Left ventricle myocardium inferior (tissue), 1 donor: Measurements from ENCODE around the gene DCANP1. TPM values are rescaled to one million over a fixed set of nuclear protein-coding genes. Genes with fewer than 3 reads are reported as not detected.

Experiments
- DNase-seq: peaks from one replicate; pipeline ENCODE4 v3.0.0-alpha.2; 2020
- H3K27ac ChIP-seq: fragments of 200-600 bp; replicated peaks from 2 replicates; pipeline ENCODE4 v1.8.0; 2021
- H3K27me3 ChIP-seq: fragments of 200-600 bp; 2 replicates; pipeline ENCODE4 v1.8.0; 2021; ENCODE audit warnings: low read depth
- H3K36me3 ChIP-seq: fragments of 200-600 bp; 2 replicates; pipeline ENCODE4 v1.8.0; 2021
- H3K4me1 ChIP-seq: fragments of 200-600 bp; 2 replicates; pipeline ENCODE4 v1.8.0; 2021
- H3K4me3 ChIP-seq: fragments of 200-600 bp; 2 replicates; pipeline ENCODE4 v1.8.0; 2021; ENCODE audit warnings: mild to moderate bottlenecking, moderate library complexity
- H3K9me3 ChIP-seq: fragments of 200-600 bp; replicated peaks from 2 replicates; pipeline ENCODE4 v1.8.0; 2021
- intact Hi-C: fragments of 100-400 bp; cut with micrococcal nuclease; formaldehyde crosslinking; loops from one replicate; pipeline ENCODE4 v1.11.0; 2022
- total RNA-seq: library from RNA; stranded (reverse); fragmentation: NEBNext Ultra II Directional; extraction: Animal tissue kit (Norgen Biotek cat#: 25700); gene quantifications from one replicate; pipeline ENCODE4 v1.2.1, GENCODE V29; 2021
- TF ChIP-seq, protein P1 (sequence below): fragments of 200-600 bp; IDR thresholded peaks from 2 replicates; pipeline ENCODE4 v1.8.0; 2021; ENCODE audit warnings: antibody characterized with exemption, mild to moderate bottlenecking, borderline replicate concordance
- donor health status: DM: no; HTN: yes; CAD: no; lungs with severe emphysema.

The DCANP1 gene
- total RNA-seq, 1 donor from 2014 or later, result not detected

DNA sequence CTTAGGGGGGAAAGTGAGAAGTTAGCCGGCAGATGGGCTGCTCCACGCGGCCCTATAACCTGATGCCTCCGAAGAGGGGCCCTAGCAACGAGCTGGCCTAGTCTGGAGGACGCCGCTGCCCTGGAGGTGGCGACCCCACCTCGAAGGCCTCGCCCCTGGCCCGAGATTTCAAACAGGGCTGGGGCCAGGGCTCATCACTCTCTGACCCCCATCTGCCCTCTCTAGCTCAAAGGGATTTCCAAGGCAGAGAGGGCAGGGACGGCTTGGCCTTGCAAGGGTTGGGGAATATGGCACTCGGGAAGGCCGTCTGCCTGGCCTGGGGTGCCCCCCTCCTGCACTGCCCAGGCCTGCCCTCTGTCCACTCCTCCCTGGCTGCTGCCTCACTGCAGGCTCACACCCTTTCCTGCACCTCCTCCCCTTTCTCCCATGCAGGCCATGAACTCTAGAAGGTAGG is 30.5 kb upstream of the DCANP1 start:
- Histone ChIP-seq H3K27ac (no peak overlapping the region), H3K4me1 (no peaks in the 10 kb centered on the region), H3K4me3 (no peak overlapping the region), H3K27me3 (peaks cover 97% of the 10 kb centered on the region), H3K36me3 (no peaks in the 10 kb centered on the region), H3K9me3 (no peaks in the 10 kb centered on the region)
- intact Hi-C loops, result no loop called here
- no peak for DNase-seq
- TF ChIP-seq, protein P1, sequence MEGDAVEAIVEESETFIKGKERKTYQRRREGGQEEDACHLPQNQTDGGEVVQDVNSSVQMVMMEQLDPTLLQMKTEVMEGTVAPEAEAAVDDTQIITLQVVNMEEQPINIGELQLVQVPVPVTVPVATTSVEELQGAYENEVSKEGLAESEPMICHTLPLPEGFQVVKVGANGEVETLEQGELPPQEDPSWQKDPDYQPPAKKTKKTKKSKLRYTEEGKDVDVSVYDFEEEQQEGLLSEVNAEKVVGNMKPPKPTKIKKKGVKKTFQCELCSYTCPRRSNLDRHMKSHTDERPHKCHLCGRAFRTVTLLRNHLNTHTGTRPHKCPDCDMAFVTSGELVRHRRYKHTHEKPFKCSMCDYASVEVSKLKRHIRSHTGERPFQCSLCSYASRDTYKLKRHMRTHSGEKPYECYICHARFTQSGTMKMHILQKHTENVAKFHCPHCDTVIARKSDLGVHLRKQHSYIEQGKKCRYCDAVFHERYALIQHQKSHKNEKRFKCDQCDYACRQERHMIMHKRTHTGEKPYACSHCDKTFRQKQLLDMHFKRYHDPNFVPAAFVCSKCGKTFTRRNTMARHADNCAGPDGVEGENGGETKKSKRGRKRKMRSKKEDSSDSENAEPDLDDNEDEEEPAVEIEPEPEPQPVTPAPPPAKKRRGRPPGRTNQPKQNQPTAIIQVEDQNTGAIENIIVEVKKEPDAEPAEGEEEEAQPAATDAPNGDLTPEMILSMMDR, result no peak

DNA sequence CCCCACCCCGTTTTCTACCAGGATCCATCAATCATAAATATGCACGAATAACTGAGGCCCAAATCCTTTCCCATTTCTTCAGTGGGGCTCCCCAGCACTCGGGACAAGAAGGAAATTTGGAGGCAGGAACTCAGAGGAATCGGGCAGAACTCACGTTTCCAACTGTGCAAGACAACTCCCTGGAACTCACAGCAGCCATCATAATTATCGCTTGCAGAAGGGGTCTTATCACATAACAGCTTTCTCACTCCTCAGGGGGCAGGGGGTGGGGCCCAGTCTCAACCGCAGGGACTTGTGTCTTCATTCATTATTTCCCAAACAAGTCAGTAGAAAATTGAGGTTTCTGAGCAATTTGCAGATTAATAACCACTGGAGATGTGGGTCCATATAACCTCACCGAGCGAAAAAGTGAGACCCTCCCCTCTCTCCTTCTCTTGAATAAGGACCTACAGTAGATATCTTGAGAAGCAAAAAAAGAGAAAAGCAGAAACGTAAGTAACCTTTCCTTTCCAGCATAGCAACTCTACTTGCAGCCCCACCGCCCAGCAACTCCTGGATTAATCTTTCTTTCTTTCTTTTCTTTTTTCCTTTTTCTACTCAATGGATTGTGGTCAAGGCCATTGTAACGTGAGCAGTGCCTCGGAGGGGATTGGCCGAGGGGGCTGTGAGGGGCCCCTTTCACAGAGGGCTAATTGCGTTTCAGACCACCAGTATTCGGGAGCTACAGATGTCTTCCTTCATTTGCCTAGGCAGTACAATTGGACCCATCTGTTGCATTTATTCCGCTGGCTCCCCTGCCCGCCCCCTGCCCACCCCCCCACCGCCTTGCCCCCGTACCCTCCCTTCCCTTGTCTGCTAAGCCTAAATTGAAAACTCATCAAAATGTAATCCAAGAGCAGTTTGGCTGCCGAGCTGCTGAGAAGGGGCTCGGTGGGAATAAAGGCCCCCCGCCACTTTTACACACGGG is 29.8 kb upstream of the DCANP1 start:
- H3K27ac ChIP-seq, result no peak overlapping the region
- H3K4me3 ChIP-seq, result no peak overlapping the region
- intact Hi-C loops, result no loop called here
- DNase-seq, result no peak
- H3K27me3 ChIP-seq, result peaks cover 99% of the 10 kb centered on the region
- TF ChIP-seq, protein P1, result no peak
- no peaks in the 10 kb centered on the region for H3K9me3 ChIP-seq
- H3K36me3 ChIP-seq, result no peaks in the 10 kb centered on the region
- H3K4me1 ChIP-seq, result no peaks in the 10 kb centered on the region

DNA sequence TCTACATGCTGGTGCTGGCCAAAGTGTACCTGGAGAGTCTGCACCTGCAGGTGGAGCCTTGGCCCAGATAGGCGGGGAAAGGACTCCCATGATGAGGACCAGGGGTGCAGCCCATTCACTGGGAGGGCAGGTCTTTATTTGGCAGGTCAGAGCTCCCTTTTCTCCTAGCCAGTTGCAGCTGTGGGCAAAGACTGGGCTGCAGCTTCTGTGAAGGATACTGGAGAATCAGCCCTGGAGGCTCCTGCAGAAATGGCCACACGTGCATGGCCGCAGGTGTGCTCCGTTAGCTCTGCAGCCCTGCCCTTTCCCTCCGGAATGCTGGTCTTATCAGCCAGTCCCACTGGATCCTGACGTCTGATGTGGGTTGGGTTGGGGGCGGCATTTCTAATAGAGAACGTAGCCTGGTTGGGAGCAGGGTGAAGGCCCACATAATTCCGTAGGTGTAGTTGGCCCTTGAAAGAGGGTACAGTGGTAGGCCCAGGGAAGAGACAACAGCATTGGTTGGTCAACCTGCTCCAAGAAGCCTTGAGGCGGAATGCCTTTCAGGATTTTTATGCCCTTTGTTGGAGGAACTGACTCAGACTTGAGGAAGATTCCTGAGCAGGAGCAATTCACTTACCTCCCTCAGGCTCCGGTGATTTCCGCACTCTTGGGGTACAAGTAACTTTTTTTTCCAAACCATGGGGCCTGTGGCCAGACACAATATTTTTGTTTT is 27.0 kb upstream of the DCANP1 start:
- TF ChIP-seq, protein P1, result no peak
- peaks cover 100% of the 10 kb centered on the region for H3K27me3 ChIP-seq
- intact Hi-C loops, result no loop called here

DNA sequence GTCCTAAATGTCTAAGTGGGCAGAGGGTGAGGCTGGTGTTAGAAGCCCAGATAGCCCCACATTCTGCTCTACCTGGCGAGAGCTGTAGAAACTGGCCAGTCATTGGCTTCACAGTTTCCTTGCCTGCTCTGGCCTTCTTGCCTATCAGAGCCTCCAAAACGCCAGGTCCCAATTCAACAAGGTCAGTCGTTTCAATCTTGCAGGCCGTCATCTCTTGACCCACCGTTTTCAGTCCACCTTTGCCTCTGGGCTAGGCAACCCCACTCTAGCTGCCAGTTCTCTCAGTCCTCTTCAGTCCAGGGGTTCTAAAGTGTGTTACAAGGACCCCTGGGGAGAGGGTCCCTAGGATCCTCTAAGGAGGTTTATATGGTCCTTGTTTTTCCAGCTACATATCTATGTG is 25.0 kb upstream of the DCANP1 start:
- H3K4me3 ChIP-seq, result no peak overlapping the region
- H3K27me3 ChIP-seq, result peaks cover 100% of the 10 kb centered on the region
- no peaks in the 10 kb centered on the region for H3K9me3 ChIP-seq
- no peaks in the 10 kb centered on the region for H3K36me3 ChIP-seq
- no peaks in the 10 kb centered on the region for H3K4me1 ChIP-seq
- TF ChIP-seq, protein P1, result no peak
- H3K27ac ChIP-seq, result no peak overlapping the region
- intact Hi-C loops, result no loop called here
- no peak for DNase-seq

More for the DNA sequence above, 27.0 kb upstream of the DCANP1 start:
- no peak for DNase-seq
- Histone ChIP-seq H3K9me3 (no peaks in the 10 kb centered on the region), H3K36me3 (no peaks in the 10 kb centered on the region), H3K4me3 (no peak overlapping the region), H3K27ac (no peak overlapping the region), H3K4me1 (no peaks in the 10 kb centered on the region)

DNA sequence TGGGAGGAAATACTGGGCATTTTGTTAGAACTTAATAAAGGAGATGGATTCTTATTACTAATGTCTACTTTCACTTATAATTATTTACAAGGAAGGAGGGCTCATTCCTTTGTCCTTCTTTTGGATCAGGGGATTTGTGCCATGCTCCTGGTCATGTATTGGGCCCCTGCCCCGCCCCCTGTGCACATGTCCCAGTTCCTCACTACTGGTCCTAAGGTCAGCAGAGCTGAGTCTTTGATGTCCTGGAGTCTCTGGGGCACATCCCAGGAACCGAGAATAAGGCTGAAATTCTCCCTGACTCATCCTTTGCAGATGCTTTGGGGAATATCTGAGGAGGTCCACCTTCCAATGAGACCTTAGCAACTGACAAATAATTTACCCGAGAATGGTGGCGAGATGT is 24.6 kb upstream of the DCANP1 start:
- Histone ChIP-seq H3K27ac (no peak overlapping the region), H3K9me3 (no peaks in the 10 kb centered on the region), H3K4me1 (peaks cover 2% of the 10 kb centered on the region), H3K36me3 (no peaks in the 10 kb centered on the region), H3K27me3 (peaks cover 100% of the 10 kb centered on the region), H3K4me3 (no peak overlapping the region)
- intact Hi-C loops, result no loop called here
- no peak for DNase-seq
- TF ChIP-seq, protein P1, result no peak
